Activated CD4-positive, alpha-beta T cell treated with anti-CD3 and anti-CD28 coated beads, Interleukin-2, Interleukin-4, amounts not matched to agents 100 ng/mL and 50 ng/mL, durations not matched to agents 16 hours and 8 hours (primary cell): Measurements from ENCODE around the gene AMT.
A peak's percentile ranks its signal among the peaks of the same experiment; 100 is the strongest.

Experiments
- DNase-seq: peaks from one replicate; pipeline ENCODE4 v3.0.0-alpha.2; 2020; ENCODE audit warnings: low spot score

The AMT gene

GRCh38 chr3:49388289-49388820 lies 33.9 kb downstream of the AMT start:
- DNase-seq, result no peak

GRCh38 chr3:49387721-49388120 lies 34.6 kb downstream of the AMT start:
- DNase-seq, result no peak

- no peak for DNase-seq
These were observed 36.1 kb downstream of the AMT start for GRCh38 chr3:49386056-49386756.

- DNase-seq, result no peak
These were observed 36.7 kb downstream of the AMT start for GRCh38 chr3:49385617-49386016.

- no peak for DNase-seq
These were observed 38.9 kb downstream of the AMT start for GRCh38 chr3:49383387-49383786.

- no peak for DNase-seq
These were observed 43.9 kb downstream of the AMT start for GRCh38 chr3:49378249-49378895.

GRCh38 chr3:49377483-49377882 lies 44.8 kb downstream of the AMT start:
- peak; percentile 67 for DNase-seq

GRCh38 chr3:49371946-49372345 lies 50.3 kb downstream of the AMT start:
- DNase-seq, result no peak

GRCh38 chr3:49370585-49371290 lies 51.5 kb downstream of the AMT start:
- DNase-seq, result no peak
